Measurements from ENCODE around the gene UIMC1.

GRCh38 chr5:177040814-177041420, 34.3 kb upstream of the UIMC1 start:
- TF ChIP-seq CTCF (IDR thresholded peaks at IDR 0.05; ENCODE audit: insufficient read depth, low read length, poor library complexity, severe bottlenecking) (no peak), EZH2phosphoT487 (conservative IDR thresholded peaks at IDR 0.05; ENCODE audit: low read length) (no peak)

Measured in SU-DHL-6 (cell line).